ENCODE results near the gene SMARCD3.

Gene SMARCD3

GRCh38 chr7:151249034-151249731 lies 689 bp upstream of the SMARCD3 start:
- peak; percentile 52 for DNase-seq (ENCODE audit: low spot score)

GRCh38 chr7:151247611-151248345 lies 716 bp downstream of the SMARCD3 start:
- no peak for DNase-seq (ENCODE audit: low spot score)

- no peak for DNase-seq (ENCODE audit: low spot score)
Measured at GRCh38 chr7:151246851-151247580, 1.5 kb downstream of the SMARCD3 start.

- no peak for DNase-seq (ENCODE audit: low spot score)
Measured at GRCh38 chr7:151246102-151246850, 2.2 kb downstream of the SMARCD3 start.

GRCh38 chr7:151245360-151246101 lies 3.0 kb downstream of the SMARCD3 start:
- peak; percentile 28 for DNase-seq (ENCODE audit: low spot score)

GRCh38 chr7:151244841-151245346 lies 3.6 kb downstream of the SMARCD3 start:
- no peak for DNase-seq (ENCODE audit: low spot score)

- DNase-seq (ENCODE audit: low spot score), result peak; percentile 45
Measured at GRCh38 chr7:151244196-151244840, 4.2 kb downstream of the SMARCD3 start.

- no peak for DNase-seq (ENCODE audit: low spot score)
Measured at GRCh38 chr7:151243408-151244195, 4.9 kb downstream of the SMARCD3 start.

- DNase-seq (ENCODE audit: low spot score), result no peak
Measured at GRCh38 chr7:151243045-151243349, 5.5 kb downstream of the SMARCD3 start.

- DNase-seq (ENCODE audit: low spot score), result no peak
Measured at GRCh38 chr7:151242159-151243044, 6.1 kb downstream of the SMARCD3 start.

GRCh38 chr7:151241755-151242096 lies 6.8 kb downstream of the SMARCD3 start:
- DNase-seq (ENCODE audit: low spot score), result no peak

- DNase-seq (ENCODE audit: low spot score), result no peak
Measured at GRCh38 chr7:151240942-151241754, 7.3 kb downstream of the SMARCD3 start.

GRCh38 chr7:151240536-151240935 lies 8.0 kb downstream of the SMARCD3 start:
- no peak for DNase-seq (ENCODE audit: low spot score)

- no peak for DNase-seq (ENCODE audit: low spot score)
Measured at GRCh38 chr7:151239837-151240459, 8.5 kb downstream of the SMARCD3 start.

GRCh38 chr7:151238924-151239836 lies 9.3 kb downstream of the SMARCD3 start:
- DNase-seq (ENCODE audit: low spot score), result no peak

- DNase-seq (ENCODE audit: low spot score), result no peak
Measured at GRCh38 chr7:151238190-151238810, 10.2 kb downstream of the SMARCD3 start.
